Tongue (tissue), 2 donors: ENCODE data around the gene PTEN. TPM values are rescaled to one million over a fixed set of nuclear protein-coding genes. Genes with fewer than 3 reads are reported as not detected.
"Not testable (repeated sequence)": the region's sequence is repeated elsewhere in the genome, so short reads cannot be mapped to it uniquely, and the experiment has no call there.

Source experiments
- DNase-seq: peaks from one replicate; pipeline ENCODE4 v3.0.0-alpha.2; 2015
- total RNA-seq: library from RNA; depleted of rRNA; stranded (reverse); fragments of >200 nt; gene quantifications from one replicate; pipeline ENCODE4 v1.2.3, GENCODE V29; 2014

The PTEN gene
- total RNA-seq, result 194 TPM

DNA sequence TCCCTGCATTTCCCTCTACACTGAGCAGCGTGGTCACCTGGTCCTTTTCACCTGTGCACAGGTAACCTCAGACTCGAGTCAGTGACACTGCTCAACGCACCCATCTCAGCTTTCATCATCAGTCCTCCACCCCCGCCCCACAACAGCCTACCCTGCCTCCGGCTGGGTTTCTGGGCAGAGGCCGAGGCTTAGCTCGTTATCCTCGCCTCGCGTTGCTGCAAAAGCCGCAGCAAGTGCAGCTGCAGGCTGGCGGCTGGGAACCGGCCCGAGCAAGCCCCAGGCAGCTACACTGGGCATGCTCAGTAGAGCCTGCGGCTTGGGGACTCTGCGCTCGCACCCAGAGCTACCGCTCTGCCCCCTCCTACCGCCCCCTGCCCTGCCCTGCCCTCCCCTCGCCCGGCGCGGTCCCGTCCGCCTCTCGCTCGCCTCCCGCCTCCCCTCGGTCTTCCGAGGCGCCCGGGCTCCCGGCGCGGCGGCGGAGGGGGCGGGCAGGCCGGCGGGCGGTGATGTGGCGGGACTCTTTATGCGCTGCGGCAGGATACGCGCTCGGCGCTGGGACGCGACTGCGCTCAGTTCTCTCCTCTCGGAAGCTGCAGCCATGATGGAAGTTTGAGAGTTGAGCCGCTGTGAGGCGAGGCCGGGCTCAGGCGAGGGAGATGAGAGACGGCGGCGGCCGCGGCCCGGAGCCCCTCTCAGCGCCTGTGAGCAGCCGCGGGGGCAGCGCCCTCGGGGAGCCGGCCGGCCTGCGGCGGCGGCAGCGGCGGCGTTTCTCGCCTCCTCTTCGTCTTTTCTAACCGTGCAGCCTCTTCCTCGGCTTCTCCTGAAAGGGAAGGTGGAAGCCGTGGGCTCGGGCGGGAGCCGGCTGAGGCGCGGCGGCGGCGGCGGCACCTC is at the start of gene PTEN, which contains the start of gene KLLN:
Gene PTEN, plus strand, starts transcription at position 573 of the 891 bp plus-strand sequence. CDS start 845 bp downstream, outside the sequence.
Gene KLLN, minus strand, starts transcription at position 481 of the 891 bp plus-strand sequence. CDS start 1,046 bp downstream, outside the sequence.
- DNase-seq, result peak; percentile 96

DNA sequence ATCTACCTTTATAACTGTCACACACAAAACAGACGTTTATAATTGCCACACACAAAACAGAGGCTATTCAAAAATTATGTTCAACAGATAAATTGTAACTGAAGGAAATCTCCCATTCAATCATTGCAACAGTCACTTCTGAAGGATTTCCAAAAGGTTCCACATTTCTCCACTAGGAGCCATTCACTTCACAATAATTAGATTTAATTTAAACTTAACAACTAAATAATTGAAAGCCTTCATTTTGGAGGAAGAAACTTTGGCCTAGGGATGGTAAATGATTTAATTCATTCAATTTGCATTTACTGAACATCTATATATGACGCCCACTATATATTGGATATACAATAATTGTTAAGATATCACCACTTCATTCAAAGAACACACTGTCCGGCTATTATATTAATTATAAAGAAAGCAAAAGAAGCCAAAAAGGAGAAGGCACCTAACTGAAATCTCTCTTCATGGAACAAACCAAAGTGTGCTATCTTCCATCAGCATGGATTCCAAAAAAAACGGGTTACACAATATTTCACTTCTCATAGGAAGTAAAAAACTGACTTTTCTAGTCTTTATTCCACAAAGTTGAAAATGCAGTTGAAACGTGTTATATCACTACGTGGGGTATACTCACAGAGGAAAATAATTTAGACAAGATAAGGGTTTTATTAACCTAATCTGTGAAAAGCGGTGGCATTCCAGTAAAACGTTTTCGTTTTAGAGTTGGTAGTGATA is 47.1 kb upstream of the PTEN start:
- no peak for DNase-seq

GRCh38 chr10:87816898-87817608 is 46.4 kb upstream of the PTEN start:
- DNase-seq, result no peak

- peak; percentile 93 for DNase-seq
Observed at GRCh38 chr10:87817609-87818504, 45.6 kb upstream of the PTEN start, which contains the start of gene ATAD1. TSS of gene ATAD1 (minus strand) at chr10:87818226. CDS start at chr10:87814599, 3,627 bp downstream.

DNA sequence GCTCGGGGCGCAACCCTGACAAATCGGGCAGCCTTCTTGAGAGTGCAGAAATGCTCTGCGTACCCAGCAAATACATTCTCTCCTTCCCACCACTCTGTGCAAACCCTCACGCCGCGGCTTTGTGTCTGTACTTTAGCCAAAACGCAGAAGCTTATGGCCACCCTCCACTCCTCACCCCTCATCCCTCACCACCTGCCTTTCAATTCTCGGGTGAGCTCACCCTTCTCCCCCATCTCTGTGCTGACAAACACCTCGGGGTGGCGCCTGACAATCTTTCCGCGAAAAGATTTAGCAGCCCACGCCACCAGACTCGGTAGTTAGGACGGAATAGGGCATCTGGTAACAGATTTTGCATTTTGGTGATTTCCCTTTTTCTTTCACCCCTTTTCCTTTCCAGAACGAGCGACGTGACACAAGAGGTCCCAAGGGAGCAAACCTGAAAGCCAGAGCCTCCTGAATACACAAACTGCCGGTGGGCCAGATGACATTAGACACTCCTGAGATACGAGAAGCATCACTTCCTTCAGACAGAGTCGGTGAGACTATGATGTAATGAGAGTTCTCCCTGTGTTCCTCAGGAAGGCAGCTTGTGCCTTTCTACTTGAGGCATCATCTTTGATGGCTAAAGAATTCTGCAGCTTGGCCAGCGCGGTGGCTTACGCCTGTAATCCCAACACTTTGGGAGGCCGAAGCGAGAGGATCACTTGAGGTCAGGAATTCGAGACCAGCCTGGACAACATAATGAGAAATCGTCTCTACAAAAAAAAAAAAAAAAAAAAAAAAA is 44.7 kb upstream of the PTEN start:
- DNase-seq, result peak; percentile 19

DNA sequence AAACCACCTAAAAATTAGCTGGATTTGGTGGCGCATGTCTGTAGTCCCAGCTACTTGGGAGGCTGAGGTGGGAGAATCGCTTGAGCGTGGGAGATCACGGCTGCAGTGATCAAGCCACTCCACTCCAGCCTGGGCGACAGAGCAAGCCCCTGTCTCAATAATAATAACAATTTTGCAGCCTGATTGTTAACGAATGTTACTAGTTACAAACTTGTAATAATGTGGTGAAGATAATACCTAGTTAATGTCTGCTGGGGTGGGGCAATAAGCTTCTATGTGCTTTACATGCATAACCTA is 44.2 kb upstream of the PTEN start:
- DNase-seq, result no peak

DNA sequence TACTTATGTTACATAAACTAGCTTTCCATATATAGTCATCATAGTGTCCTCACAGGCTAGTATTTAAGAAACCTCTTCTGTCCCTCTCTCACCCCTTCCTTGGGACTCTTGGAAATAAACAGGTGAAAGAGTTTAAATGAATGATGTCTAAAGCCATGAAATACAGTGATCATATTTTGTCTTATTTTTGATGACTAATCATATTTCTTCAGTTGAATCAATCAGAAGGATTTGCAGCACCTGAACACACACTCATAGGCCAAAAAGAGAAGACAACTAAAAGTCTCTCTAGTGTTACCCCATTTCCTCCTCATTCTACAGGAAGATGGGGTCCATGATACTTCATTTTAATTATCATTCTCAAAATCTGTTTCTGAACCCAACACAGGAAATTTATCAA is 36.8 kb upstream of the PTEN start:
- DNase-seq, result no peak

GRCh38 chr10:87827681-87828080 is 35.7 kb upstream of the PTEN start:
- no peak for DNase-seq

GRCh38 chr10:87829051-87829450 is 34.4 kb upstream of the PTEN start:
- DNase-seq, result not testable (repeated sequence)

DNA sequence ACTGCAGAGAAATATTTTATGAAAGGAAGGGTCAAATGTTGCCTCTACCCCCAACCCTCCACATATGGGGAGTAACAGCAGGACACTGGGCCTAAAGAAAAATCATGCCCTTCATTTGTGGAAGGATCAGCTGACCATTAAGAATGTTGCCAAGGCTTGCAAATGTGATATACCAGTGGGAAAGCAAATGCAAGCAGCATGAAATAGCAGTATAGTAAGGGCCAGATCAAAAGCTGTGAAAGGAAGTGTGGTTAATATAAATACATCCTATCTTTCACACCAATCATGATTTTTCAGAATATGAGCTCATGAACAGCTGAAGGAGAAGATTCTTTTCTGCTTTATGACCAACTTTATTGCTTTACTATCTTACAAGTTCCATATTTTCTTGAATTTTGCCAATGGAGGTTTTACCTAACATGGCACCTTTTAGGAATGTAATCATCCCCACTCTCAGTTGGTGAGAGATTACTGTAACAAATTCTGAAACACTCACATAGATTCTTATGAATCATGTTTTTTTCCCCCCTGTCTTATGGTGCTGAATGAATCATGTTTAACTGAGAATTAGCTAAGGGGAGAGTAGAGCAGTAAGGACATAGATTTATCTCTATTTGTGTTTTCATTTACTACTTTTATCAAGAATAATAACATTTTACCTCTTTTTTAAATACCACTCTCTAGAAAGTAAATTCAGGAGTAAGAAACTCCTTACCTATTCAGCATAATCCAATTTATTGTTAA is 33.3 kb upstream of the PTEN start:
- no peak for DNase-seq

- DNase-seq, result no peak
Observed at GRCh38 chr10:87836098-87836497, 27.3 kb upstream of the PTEN start.

- DNase-seq, result no peak
Observed at GRCh38 chr10:87837445-87837844, 26.0 kb upstream of the PTEN start.

- no peak for DNase-seq
Observed at GRCh38 chr10:87838650-87839049, 24.8 kb upstream of the PTEN start.

DNA sequence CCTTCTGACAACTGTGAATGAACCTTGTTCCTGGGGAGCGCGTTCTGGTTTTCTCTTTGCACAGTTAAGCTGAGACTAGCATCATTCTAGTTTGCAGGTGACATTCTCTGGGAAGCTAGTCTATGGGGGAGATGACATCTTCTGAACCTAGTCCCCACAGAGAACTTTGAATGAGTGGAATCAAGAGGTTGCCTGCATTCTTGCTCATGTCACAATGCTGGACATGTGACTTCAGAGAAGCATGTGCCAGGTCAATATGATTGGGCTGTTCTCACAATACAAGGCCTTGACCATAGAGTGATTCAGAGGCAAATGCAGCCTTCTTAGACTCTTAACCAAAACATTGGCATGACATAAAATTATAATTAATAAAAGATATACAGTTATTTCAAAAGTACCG is 22.2 kb upstream of the PTEN start:
- DNase-seq, result no peak

DNA sequence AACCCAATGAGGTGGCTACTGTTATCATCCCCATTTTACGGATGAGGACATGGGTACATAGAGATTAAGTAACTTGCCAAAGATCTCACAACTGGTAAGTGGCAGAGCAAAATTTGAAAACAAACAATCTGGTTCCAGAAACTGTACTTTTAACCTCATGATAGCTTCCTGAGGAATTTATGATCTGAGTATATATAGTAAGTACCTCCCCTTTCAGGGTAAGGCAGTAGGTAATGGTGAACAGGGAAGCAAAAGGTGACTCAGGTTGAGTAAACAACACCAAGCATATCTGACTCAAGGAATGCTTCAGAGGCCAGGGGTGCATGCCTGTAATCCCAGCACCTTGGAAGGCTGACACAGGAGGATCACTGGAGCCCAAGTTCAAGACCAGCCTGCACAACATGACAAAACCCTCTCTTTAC is 21.2 kb upstream of the PTEN start:
- no peak for DNase-seq

GRCh38 chr10:87842776-87843497 is 20.5 kb upstream of the PTEN start:
- DNase-seq, result no peak

- no peak for DNase-seq
Observed at GRCh38 chr10:87843714-87844113, 19.7 kb upstream of the PTEN start.

DNA sequence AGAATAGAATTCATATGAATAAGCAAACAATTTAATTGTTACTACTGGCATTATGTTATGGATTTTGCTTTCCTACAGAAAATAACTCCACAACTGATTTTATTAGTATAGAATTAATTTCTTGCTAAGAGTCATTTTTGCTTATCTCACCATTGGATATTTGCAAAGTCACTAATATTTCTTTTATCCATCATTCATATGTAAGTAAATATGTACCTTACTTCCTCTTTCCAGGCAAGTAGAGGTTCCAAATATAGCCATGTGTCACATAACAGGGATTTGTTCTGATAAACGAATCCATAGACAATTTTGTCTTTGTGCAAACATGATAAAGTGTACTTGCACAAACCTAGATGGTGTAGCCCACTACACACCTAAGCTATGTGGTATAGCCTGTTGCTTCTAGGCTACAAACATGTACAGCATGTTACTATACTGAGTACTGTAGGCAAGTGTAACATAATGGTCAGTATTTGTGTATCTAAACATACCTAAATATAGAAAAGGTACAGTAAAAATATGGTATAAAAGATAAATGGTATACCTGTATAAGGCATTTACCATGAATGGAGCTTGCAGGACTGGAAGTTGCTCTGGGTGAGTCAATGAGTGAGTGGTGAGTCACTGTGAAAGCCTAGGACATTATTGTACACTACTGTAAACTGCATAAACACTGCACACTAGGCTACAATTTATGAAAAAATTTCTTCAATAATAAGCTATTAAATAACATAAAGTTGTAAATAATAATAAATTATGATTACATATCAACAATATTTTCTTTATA is 18.4 kb upstream of the PTEN start:
- DNase-seq, result no peak

DNA sequence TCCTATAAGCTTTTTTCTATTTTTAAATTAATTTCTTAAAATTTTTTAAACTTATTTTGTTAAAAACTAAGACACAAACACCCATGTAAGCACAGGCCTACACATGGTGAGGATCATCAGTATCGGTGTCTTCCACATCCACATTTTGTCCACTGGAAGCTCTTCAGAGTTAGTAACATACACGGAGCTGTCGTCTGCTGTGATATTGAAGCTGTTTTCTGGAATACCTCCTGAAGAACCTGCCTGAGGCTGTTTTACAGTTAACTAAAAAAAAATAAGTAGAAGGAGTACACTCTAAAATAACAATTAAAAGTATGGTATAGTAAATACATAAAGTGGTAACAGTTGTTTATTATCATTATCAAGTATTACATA is 17.8 kb upstream of the PTEN start:
- DNase-seq, result no peak
